DND-41 (cell line): ENCODE results near the gene TBC1D8B.

Source experiments
- ATAC-seq: fragments of 200-7000 bp; cut with Tn5 transposase; 3 replicates; pipeline ENCODE4 v1.9.1; 2021; ENCODE audit warnings: low read depth; ENCODE audit not compliant: insufficient read depth
- DNase-seq: peaks from one replicate; pipeline ENCODE4 v3.0.0-alpha.2; 2020
- H2AFZ ChIP-seq: 2 replicates; pipeline ENCODE4 v1.6.0; 2012; ENCODE audit warnings: low read depth, low read length
- H3K27ac ChIP-seq: 2 replicates; pipeline ENCODE4 v1.5.1; 2012; ENCODE audit warnings: low read length, inconsistent platforms
- H3K27me3 ChIP-seq: fragments of 200-600 bp; sonication (generic); 2 replicates; pipeline ENCODE4 v1.6.0; 2012; ENCODE audit warnings: low read length, mild to moderate bottlenecking, inconsistent platforms; ENCODE audit not compliant: insufficient read depth, poor library complexity
- H3K36me3 ChIP-seq: 2 replicates; pipeline ENCODE4 v1.5.1; 2012; ENCODE audit warnings: low read length, inconsistent platforms; ENCODE audit not compliant: insufficient read depth
- H3K4me1 ChIP-seq: 2 replicates; pipeline ENCODE4 v1.5.1; 2012; ENCODE audit warnings: mild to moderate bottlenecking, low read length; ENCODE audit not compliant: insufficient read depth
- H3K4me2 ChIP-seq: 2 replicates; pipeline ENCODE4 v1.6.0; 2012; ENCODE audit warnings: mild to moderate bottlenecking, moderate library complexity, low read length, inconsistent platforms; ENCODE audit not compliant: insufficient read depth
- H3K4me3 ChIP-seq, 2 experiments: fragments of 200-600 bp in 1 of 2; shearing (Covaris generic) in 1 of 2; 2 replicates each; pipeline ENCODE4 v1.5.1; 2012 to 2016; ENCODE audit warnings: inconsistent platforms in 2 of 2, low read length in 2 of 2, mild to moderate bottlenecking in 2 of 2, low read depth in 1 of 2, moderate library complexity in 1 of 2
- H3K79me2 ChIP-seq: 2 replicates; pipeline ENCODE4 v1.6.0; 2012; ENCODE audit warnings: low read length, inconsistent platforms; ENCODE audit not compliant: insufficient read depth
- H3K9ac ChIP-seq: 2 replicates; pipeline ENCODE4 v1.6.0; 2012; ENCODE audit warnings: low read depth, mild to moderate bottlenecking, inconsistent platforms, low read length, moderate library complexity
- H3K9me3 ChIP-seq: 2 replicates; pipeline ENCODE4 v1.5.1; 2012; ENCODE audit warnings: low read length, moderate library complexity, mild to moderate bottlenecking, inconsistent platforms; ENCODE audit not compliant: insufficient read depth, severe bottlenecking
- H4K20me1 ChIP-seq: 2 replicates; pipeline ENCODE4 v1.6.0; 2012; ENCODE audit warnings: low read length; ENCODE audit not compliant: insufficient read depth
- EZH2 ChIP-seq: IDR thresholded peaks from 3 replicates; pipeline ENCODE4 v1.6.1; 2012; ENCODE audit warnings: borderline replicate concordance, low read depth, mild to moderate bottlenecking, moderate library complexity, low read length, inconsistent platforms; ENCODE audit not compliant: severe bottlenecking
- TF ChIP-seq, protein P1 (sequence below): IDR thresholded peaks from 2 replicates; pipeline ENCODE4 v1.5.1; 2012; ENCODE audit warnings: borderline replicate concordance, low read length, moderate library complexity, mild to moderate bottlenecking; ENCODE audit not compliant: poor library complexity, severe bottlenecking; ENCODE audit errors: extremely low read depth

TBC1D8B gene

DNA sequence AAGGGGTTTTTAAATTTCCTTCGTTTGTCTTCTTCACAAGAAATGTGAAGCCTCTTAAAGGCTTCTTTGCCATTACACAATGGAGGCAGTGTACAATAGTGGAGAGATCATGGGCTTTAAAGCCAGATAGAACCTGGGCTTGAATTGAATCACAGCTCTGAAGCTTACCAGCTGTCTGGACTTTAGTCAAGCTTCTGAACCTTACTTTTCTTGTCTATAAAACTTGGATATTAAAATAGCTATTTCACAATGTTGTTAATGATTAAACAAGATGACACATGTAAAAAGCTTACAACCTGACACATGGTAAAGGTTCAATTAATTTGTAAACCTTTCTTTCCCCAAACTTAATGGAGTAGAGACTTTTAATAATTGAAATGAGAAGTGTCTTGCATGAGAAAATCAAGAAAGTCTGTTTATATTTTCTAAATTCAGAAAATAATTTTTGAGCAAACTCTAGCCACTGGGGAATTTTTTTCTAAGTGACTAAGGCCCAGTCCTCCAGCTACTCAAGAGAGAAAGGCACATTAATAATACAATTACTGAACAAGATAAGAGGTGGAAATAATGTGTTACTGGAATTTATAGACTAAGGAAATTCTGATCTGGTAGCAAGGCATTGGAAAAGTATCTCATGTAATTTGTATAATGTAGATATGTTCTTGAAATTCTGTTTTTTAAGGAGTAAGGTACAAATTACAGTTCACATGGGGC, 21.7 kb upstream of the TBC1D8B start:
- H3K9me3 ChIP-seq = no peaks in the 10 kb centered on the region

DNA sequence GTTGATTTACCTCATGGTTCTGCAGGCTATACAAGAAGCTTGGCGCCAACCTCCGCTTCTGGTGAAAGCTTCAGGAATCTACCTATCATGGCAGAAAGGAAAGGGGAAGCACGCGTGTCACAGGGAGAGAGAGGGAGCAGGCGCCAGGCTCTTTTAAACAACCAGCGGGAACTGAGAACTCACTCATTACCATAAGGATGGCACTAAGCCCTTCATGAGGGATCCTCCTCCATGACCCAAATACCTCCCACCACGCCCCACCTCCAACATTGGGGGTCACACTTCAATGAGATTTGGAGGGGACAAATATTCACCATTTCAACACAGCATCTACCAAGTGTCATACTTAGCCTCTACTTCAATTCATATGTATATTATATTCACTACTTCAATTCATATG, 18.8 kb upstream of the TBC1D8B start:
- Histone ChIP-seq H3K4me2 (no peak overlapping the region), H3K4me3 (no peak overlapping the region), H3K9ac (no peak overlapping the region), H3K4me1 (no peaks in the 10 kb centered on the region), H3K36me3 (no peaks in the 10 kb centered on the region), H2AFZ (no peak overlapping the region), H3K9me3 (no peaks in the 10 kb centered on the region), H3K27me3 (no peaks in the 10 kb centered on the region), H3K27ac (no peak overlapping the region), H4K20me1 (no peaks in the 10 kb centered on the region), H3K79me2 (no peaks in the 10 kb centered on the region)
- DNase-seq (no peak), ATAC-seq (no peak)
- TF ChIP-seq, protein P1, sequence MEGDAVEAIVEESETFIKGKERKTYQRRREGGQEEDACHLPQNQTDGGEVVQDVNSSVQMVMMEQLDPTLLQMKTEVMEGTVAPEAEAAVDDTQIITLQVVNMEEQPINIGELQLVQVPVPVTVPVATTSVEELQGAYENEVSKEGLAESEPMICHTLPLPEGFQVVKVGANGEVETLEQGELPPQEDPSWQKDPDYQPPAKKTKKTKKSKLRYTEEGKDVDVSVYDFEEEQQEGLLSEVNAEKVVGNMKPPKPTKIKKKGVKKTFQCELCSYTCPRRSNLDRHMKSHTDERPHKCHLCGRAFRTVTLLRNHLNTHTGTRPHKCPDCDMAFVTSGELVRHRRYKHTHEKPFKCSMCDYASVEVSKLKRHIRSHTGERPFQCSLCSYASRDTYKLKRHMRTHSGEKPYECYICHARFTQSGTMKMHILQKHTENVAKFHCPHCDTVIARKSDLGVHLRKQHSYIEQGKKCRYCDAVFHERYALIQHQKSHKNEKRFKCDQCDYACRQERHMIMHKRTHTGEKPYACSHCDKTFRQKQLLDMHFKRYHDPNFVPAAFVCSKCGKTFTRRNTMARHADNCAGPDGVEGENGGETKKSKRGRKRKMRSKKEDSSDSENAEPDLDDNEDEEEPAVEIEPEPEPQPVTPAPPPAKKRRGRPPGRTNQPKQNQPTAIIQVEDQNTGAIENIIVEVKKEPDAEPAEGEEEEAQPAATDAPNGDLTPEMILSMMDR = no peak
- TF ChIP-seq EZH2 = no peak

More for the DNA sequence above, 21.7 kb upstream of the TBC1D8B start:
- DNase-seq = no peak
- H3K4me1 ChIP-seq = no peaks in the 10 kb centered on the region
- no peak for ATAC-seq
- H3K27me3 ChIP-seq = no peaks in the 10 kb centered on the region
- H4K20me1 ChIP-seq = no peaks in the 10 kb centered on the region
- no peaks in the 10 kb centered on the region for H3K79me2 ChIP-seq
- TF ChIP-seq EZH2 = no peak
- TF ChIP-seq, protein P1 = no peak
- H3K36me3 ChIP-seq = no peaks in the 10 kb centered on the region
- no peak overlapping the region for H3K4me2 ChIP-seq
- no peak overlapping the region for H3K4me3 ChIP-seq
- H3K9ac ChIP-seq = no peak overlapping the region
- no peak overlapping the region for H3K27ac ChIP-seq
- no peak overlapping the region for H2AFZ ChIP-seq

DNA sequence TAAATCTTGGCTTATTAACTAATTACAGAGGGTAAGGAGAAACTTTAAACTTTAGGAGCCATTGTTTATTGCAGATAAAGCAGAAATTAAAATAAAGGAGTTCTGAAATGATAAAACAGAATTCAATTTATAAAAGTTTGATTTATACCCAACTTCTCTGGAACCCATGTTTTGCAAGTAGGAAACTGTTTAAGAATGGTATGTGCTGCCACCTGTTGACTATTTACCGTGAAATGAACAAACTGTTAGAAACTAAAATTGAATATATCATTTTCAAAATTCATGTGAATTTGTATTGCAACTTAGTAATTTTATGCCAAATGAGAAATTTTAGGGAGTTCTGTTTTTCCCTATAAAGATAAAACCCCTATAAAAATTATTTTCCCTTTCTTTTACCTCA, 11.0 kb upstream of the TBC1D8B start:
- Histone ChIP-seq H3K36me3 (no peaks in the 10 kb centered on the region), H2AFZ (no peak overlapping the region), H3K9ac (no peak overlapping the region), H3K4me2 (no peak overlapping the region), H3K79me2 (no peaks in the 10 kb centered on the region), H3K27me3 (no peaks in the 10 kb centered on the region), H3K27ac (no peak overlapping the region), H4K20me1 (no peaks in the 10 kb centered on the region), H3K9me3 (no peaks in the 10 kb centered on the region), H3K4me1 (no peaks in the 10 kb centered on the region), H3K4me3 (no peak overlapping the region)
- TF ChIP-seq, protein P1 = no peak
- TF ChIP-seq EZH2 = no peak
- DNase-seq (no peak), ATAC-seq (no peak)
